Fibroblast of lung (primary cell): ENCODE measurements around the gene NMRK1. TPM values are rescaled to one million over a fixed set of nuclear protein-coding genes. Genes with fewer than 3 reads are reported as not detected.

Source experiments
- DNase-seq, 2 donors: peaks; one replicate each; pipeline versions ENCODE4 v3.0.0 to v3.0.0-alpha.2; 2010; ENCODE audit warnings: low read depth in 2 of 2
- H2AFZ ChIP-seq: 2 replicates; pipeline ENCODE4 v1.5.1; 2012; ENCODE audit warnings: low read length, control low read depth, inconsistent platforms
- H3K27ac ChIP-seq: 2 replicates; pipeline ENCODE4 v1.5.1; 2011; ENCODE audit warnings: low read length, control low read depth; ENCODE audit not compliant: insufficient read depth
- H3K27me3 ChIP-seq: 2 replicates; pipeline ENCODE4 v1.5.1; 2011; ENCODE audit warnings: mild to moderate bottlenecking, low read length; ENCODE audit not compliant: control insufficient read depth, insufficient read depth
- H3K36me3 ChIP-seq: 2 replicates; pipeline ENCODE4 v1.5.1; 2011; ENCODE audit warnings: low read length; ENCODE audit not compliant: control insufficient read depth, insufficient read depth
- H3K4me1 ChIP-seq: 2 replicates; pipeline ENCODE4 v1.5.1; 2011; ENCODE audit warnings: low read length; ENCODE audit not compliant: control insufficient read depth, insufficient read depth; ENCODE audit errors: extremely low read depth
- H3K4me2 ChIP-seq: 2 replicates; pipeline ENCODE4 v1.5.1; 2011; ENCODE audit warnings: low read length, control low read depth; ENCODE audit not compliant: insufficient read depth; ENCODE audit errors: extremely low read depth
- H3K4me3 ChIP-seq, 4 experiments: fragments of 200-600 bp in 1 of 4; sonication (generic) in 1 of 4; replicated peaks in 1 of 4; 2 replicates each; pipeline ENCODE4 v1.5.1; 2011 to 2016; ENCODE audit warnings: low read length in 4 of 4, low read depth in 3 of 4, mild to moderate bottlenecking in 3 of 4, control low read depth in 2 of 4, inconsistent platforms in 1 of 4, mixed read lengths in 1 of 4; ENCODE audit not compliant: insufficient read depth in 1 of 4; ENCODE audit errors: control extremely low read depth in 1 of 4
- H3K79me2 ChIP-seq: 2 replicates; pipeline ENCODE4 v1.5.1; 2012; ENCODE audit warnings: mild to moderate bottlenecking, low read length, inconsistent platforms; ENCODE audit not compliant: control insufficient read depth, insufficient read depth
- H3K9ac ChIP-seq: 2 replicates; pipeline ENCODE4 v1.5.1; 2011; ENCODE audit warnings: mild to moderate bottlenecking, low read length, control low read depth; ENCODE audit not compliant: insufficient read depth
- H3K9me3 ChIP-seq: 2 replicates; pipeline ENCODE4 v1.5.1; 2012; ENCODE audit warnings: low read depth, low read length; ENCODE audit not compliant: control insufficient read depth, insufficient read depth
- H4K20me1 ChIP-seq: 2 replicates; pipeline ENCODE4 v1.5.1; 2011; ENCODE audit warnings: low read length; ENCODE audit not compliant: control insufficient read depth, insufficient read depth; ENCODE audit errors: extremely low read depth
- CTCF ChIP-seq, 2 donors: IDR thresholded peaks in 1 of 2; conservative IDR thresholded peaks in 1 of 2; 1 replicate in 1 of 2; 2 replicates in 1 of 2; pipeline ENCODE4 v1.5.1; 2011 to 2012; ENCODE audit warnings: low read length in 2 of 2, control low read depth in 1 of 2, inconsistent platforms in 1 of 2, low read depth in 1 of 2, mild to moderate bottlenecking in 1 of 2
- EZH2 ChIP-seq: IDR thresholded peaks from 2 replicates; pipeline ENCODE4 v1.5.1; 2012; ENCODE audit warnings: low read length, control low read depth, mild to moderate bottlenecking; ENCODE audit errors: missing control alignments
- polyA minus RNA-seq: library from RNA; depleted of rRNA, polyadenylated mRNA; stranded (reverse); fragments of >200 nt; gene quantifications from 2 replicates; pipeline ENCODE4 v1.2.3, GENCODE V29; 2011; ENCODE audit warnings: low replicate concordance
- polyA plus RNA-seq, 2 donors: library from polyadenylated mRNA; depleted of rRNA in 1 of 2; stranded (reverse) in 1 of 2; unstranded in 1 of 2; fragments of >200 nt; gene quantifications; 2 replicates each; pipeline ENCODE4 v1.2.1, GENCODE V29; 2011 to 2012; ENCODE audit warnings: missing spikeins in 1 of 2
- total RNA-seq: library from RNA; depleted of rRNA; stranded (reverse); fragments of >200 nt; gene quantifications from 2 replicates; pipeline ENCODE4 v1.2.1, GENCODE V29; 2014

NMRK1 gene
- 21.1 and 33.9 TPM in 2 replicates for total RNA-seq
- polyA plus RNA-seq: 16.0 and 19.4 TPM in 2 replicates
- polyA plus RNA-seq (2012): 14.6 and 15.5 TPM in 2 replicates
- polyA minus RNA-seq: 0.43 and 3.9 TPM in 2 replicates

GRCh38 chr9:75087824-75088645 is at the start of gene NMRK1, which contains the start of gene OSTF1:
NMRK1 (minus strand) TSS chr9:75088155; CDS start chr9:75083115, 5,040 bp downstream.
OSTF1 (plus strand) TSS chr9:75088514; CDS start chr9:75088693, 179 bp downstream.
- no peaks in the 10 kb centered on the region for H3K36me3 ChIP-seq
- peaks cover 5% of the 10 kb centered on the region for H3K4me1 ChIP-seq
- DNase-seq: peak; percentile 96 to 97
- H3K27me3 ChIP-seq: no peaks in the 10 kb centered on the region
- H3K4me2 ChIP-seq: peak within 1 kb of the TSS; percentile 84
- TF ChIP-seq CTCF (conservative IDR thresholded peaks at IDR 0.05 in 1 of 2, IDR thresholded peaks at IDR 0.05 in 1 of 2; ENCODE audit: low read depth in 1 of 2, low read length in 2 of 2): no peak
- TF ChIP-seq EZH2: no peak
- H4K20me1 ChIP-seq: no peaks in the 10 kb centered on the region
- H3K27ac ChIP-seq: peak within 1 kb of the TSS; percentile 87
- H3K4me3 ChIP-seq: peak within 1 kb of the TSS; percentile 87 to 98 (median 92)
- H2AFZ ChIP-seq: peak within 1 kb of the TSS; percentile 88
- peaks cover 25% of the 10 kb centered on the region for H3K79me2 ChIP-seq
- H3K9ac ChIP-seq: peak within 1 kb of the TSS; percentile 87
- no peaks in the 10 kb centered on the region for H3K9me3 ChIP-seq

- no peak for DNase-seq
- Histone ChIP-seq H4K20me1 (no peaks in the 10 kb centered on the region), H2AFZ (no peak overlapping the region), H3K9ac (no peak overlapping the region), H3K27ac (no peak overlapping the region), H3K4me2 (no peak overlapping the region), H3K9me3 (no peaks in the 10 kb centered on the region), H3K79me2 (no peaks in the 10 kb centered on the region), H3K4me1 (no peaks in the 10 kb centered on the region), H3K36me3 (no peaks in the 10 kb centered on the region), H3K4me3 (no peak overlapping the region), H3K27me3 (no peaks in the 10 kb centered on the region)
- no peak for TF ChIP-seq CTCF (conservative IDR thresholded peaks at IDR 0.05 in 1 of 2, IDR thresholded peaks at IDR 0.05 in 1 of 2; ENCODE audit: low read depth in 1 of 2, low read length in 2 of 2)
Measured at GRCh38 chr9:75134495-75134894, 46.5 kb upstream of the NMRK1 start.

GRCh38 chr9:75133396-75133795 is 45.4 kb upstream of the NMRK1 start:
- H2AFZ ChIP-seq: no peak overlapping the region
- no peak overlapping the region for H3K4me3 ChIP-seq
- no peak overlapping the region for H3K27ac ChIP-seq
- no peaks in the 10 kb centered on the region for H3K36me3 ChIP-seq
- H4K20me1 ChIP-seq: no peaks in the 10 kb centered on the region
- no peaks in the 10 kb centered on the region for H3K79me2 ChIP-seq
- no peaks in the 10 kb centered on the region for H3K4me1 ChIP-seq
- H3K9me3 ChIP-seq: no peaks in the 10 kb centered on the region
- no peaks in the 10 kb centered on the region for H3K27me3 ChIP-seq
- H3K4me2 ChIP-seq: no peak overlapping the region
- DNase-seq: no peak
- no peak overlapping the region for H3K9ac ChIP-seq
- TF ChIP-seq EZH2 (no peak), CTCF (conservative IDR thresholded peaks at IDR 0.05 in 1 of 2, IDR thresholded peaks at IDR 0.05 in 1 of 2; ENCODE audit: low read depth in 1 of 2, low read length in 2 of 2) (no peak)
